Fibroblast of villous mesenchyme (primary cell): Measurements from ENCODE around the gene FLYWCH1. TPM values are rescaled to one million over a fixed set of nuclear protein-coding genes. Genes with fewer than 3 reads are reported as not detected.

Experiments
- DNase-seq: peaks from one replicate; pipeline ENCODE4 v3.0.0-alpha.2; 2010; ENCODE audit warnings: low read depth
- H3K4me3 ChIP-seq: 2 replicates; pipeline ENCODE4 v1.5.1; 2011; ENCODE audit warnings: low read depth, mild to moderate bottlenecking, low read length
- total RNA-seq: library from RNA; depleted of rRNA; stranded (reverse); fragments of >200 nt; gene quantifications from 2 replicates; pipeline ENCODE4 v1.2.3, GENCODE V29; 2012
- TF ChIP-seq, protein P1 (sequence below): IDR thresholded peaks from 2 replicates; pipeline ENCODE4 v1.5.1; 2012; ENCODE audit warnings: low read depth, mild to moderate bottlenecking, low read length; ENCODE audit not compliant: insufficient read depth

FLYWCH1 gene
- total RNA-seq, 1 donor, result 25.9 TPM

DNA sequence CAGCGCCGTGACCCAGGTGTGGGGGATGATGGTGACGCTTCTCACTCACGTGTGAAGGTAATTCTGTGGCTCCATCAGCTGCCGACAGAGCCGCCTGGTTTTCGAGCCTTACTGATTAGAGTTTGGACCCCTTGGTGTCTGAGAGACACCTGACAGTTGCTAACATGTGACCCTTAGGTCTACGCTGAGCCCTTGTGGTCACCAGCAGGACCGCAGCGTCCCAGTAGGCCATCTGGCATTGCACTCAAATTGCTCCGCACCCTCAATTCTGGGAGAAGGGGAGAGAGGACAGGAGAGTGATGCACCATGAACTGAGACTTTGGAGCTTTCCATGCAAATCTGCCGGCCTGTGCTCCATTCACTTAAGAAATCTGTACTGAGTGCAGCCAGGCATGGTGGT is 2.5 kb downstream of the FLYWCH1 start:
- TF ChIP-seq, protein P1, sequence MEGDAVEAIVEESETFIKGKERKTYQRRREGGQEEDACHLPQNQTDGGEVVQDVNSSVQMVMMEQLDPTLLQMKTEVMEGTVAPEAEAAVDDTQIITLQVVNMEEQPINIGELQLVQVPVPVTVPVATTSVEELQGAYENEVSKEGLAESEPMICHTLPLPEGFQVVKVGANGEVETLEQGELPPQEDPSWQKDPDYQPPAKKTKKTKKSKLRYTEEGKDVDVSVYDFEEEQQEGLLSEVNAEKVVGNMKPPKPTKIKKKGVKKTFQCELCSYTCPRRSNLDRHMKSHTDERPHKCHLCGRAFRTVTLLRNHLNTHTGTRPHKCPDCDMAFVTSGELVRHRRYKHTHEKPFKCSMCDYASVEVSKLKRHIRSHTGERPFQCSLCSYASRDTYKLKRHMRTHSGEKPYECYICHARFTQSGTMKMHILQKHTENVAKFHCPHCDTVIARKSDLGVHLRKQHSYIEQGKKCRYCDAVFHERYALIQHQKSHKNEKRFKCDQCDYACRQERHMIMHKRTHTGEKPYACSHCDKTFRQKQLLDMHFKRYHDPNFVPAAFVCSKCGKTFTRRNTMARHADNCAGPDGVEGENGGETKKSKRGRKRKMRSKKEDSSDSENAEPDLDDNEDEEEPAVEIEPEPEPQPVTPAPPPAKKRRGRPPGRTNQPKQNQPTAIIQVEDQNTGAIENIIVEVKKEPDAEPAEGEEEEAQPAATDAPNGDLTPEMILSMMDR, result no peak
- no peak overlapping the region for H3K4me3 ChIP-seq
- DNase-seq, result no peak

DNA sequence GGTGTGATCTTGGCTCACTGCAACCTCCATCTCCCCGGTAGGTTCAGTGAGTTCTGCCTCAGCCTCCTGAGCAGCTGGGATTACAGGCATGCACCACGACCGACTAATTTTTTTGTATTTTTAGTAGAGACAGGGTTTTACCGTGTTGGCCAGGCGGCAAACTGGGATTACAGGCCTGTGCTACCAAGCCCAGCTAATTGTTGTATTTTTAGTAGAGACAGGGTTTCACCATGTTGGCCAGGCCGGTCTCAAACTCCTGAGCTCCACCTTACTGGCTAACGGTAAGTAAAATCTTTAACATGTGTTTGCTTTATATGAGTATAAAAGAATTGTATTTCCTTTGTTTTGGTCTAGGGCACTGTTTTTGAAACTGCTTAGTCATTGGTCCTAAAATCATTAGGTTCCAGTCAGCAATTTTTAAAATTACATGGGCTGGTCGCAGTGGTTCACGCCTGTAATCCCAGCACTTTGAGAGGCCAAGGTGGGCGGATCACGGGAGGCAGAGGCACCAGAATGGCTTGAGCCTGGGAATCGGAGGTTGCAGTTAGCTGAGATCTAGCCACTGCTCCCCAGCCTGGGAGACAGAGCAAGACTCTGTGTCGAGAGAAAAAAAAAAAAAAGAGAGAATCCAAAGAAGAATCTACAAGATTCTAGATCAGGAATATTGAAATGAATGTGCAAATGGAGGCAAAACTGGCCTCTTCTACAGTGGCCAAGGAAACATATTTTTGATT is 3.6 kb downstream of the FLYWCH1 start:
- DNase-seq, result no peak
- no peak overlapping the region for H3K4me3 ChIP-seq
- TF ChIP-seq, protein P1, result no peak

DNA sequence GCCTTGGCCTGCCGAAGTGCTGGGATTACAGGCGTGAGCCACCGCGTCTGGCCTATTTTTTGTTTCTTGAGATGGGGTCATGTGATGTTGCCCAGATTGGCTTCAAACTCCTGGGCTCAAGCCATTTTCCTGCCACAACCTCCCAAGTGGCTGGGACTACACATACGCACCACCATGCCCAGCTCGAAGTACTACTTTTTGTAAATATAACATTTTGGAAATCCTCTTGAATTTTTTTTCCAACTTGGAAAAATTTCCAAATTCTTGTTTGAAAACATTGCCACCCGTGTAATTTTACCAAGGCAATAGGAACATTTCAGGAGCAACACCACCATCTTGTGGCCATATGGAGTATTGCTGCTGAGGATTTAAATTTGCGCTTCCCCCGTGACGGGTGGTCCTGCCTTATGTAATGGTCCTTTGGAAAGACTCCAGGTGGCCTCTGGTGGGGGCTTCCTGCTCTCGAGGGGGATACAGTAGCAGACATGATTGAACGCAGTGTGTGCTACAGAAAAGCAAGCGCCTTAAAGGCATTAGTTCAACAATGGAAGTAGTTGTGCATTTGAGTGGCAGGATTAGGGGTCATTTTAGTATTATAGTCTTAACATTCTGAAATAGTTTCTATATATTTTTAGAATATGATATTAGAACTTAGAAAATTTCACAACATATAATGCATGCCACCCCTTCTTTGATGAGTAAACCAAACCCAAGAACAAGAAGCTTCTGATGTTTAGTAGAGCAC is 8.0 kb downstream of the FLYWCH1 start:
- DNase-seq, result peak; percentile 78
- H3K4me3 ChIP-seq, result no peak overlapping the region
- TF ChIP-seq, protein P1, result peak; percentile 84

DNA sequence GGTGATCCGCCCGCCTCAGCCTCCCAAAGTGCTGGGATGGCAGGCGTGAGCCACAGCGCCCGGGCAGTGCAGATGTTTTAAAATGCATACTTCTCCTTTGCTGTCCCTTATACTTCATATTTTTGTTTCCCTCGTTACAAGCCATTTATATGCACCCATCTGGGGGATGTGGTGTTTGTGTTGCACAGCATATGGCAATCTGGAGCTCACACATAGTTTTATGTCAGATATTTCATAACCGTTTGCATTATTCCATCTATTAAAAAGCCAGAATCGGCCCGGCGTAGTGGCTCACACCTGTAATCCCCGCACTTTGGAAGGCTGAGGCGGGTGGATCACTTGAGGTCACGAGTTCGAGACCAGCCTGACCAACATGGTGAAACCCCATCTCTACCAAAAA is 11.8 kb downstream of the FLYWCH1 start:
- no peak for DNase-seq
- H3K4me3 ChIP-seq, result no peak overlapping the region
- TF ChIP-seq, protein P1, result no peak

DNA sequence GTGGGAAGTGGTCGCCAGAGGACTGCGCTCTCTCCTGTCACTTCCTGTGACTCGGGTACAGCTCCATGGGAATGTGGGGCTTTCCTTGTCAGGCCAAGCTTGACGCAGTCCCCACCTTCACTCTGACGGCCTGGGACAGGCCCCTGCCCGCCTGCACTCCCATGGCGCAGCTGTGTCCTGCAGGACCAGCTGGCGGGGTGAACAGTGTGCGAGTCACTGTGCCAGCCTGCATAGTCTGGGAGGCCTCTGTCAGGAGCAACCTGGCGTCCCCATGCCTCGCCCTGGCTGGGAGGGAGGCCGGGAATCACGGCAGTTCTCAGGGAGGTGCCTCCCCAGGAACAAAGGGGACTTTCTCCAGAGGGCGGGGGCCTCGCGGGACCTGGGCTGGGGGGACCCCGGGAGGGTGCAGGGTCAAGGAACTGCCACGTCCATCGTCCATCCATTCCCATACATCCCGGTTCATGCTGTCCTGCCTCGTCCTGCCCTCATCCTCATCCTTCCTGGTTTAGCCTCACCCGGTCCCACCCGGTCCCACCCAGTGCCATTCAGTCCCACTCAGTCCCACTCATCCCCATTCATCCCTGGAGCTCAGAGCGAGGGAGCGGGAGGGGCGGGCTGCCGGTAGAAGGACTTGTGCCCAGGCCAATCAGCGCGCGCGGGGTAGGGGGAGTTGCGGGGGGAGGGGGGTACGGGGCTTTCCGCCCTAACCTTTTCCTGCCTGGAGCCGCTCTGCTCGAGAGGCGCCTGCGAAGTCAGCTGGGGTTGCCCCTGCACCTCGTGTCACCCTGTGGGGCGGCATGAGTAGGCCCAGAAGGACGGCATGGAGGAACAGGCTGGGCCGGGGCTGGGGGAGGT is 13.4 kb downstream of the FLYWCH1 start:
- DNase-seq, result no peak
- TF ChIP-seq, protein P1, result no peak
- H3K4me3 ChIP-seq, result no peak overlapping the region

DNA sequence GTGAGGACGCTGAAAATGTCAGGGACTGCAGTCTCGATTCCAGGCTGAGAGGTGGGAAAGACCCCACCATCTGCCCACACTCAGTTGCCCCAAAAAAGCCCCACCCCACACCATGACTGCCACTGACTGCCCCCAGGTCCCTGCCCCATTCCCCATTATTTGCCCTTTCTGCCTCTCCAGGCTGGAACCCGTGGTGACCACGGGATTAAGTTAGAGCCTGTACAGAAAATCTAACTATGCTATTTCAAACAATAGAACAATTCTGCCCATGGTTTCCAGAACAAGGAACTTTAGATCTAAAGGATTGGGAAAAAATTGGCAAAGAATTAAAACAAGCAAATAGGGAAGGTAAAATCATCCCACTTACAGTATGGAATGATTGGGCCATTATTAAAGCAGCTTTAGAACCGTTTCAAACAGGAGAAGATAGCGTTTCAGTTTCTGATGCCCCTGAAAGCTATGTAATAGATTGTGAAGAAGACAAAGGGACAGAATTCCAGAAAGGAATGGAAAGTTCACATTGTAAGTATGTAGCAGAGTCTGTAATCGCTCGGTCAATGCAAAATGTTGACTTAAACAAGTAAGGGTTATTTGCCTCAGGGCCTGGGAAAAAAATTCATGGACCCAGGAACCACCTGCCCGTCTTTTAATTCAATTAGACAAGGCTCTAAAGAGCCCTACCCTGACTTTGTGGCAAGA is 14.4 kb downstream of the FLYWCH1 start:
- TF ChIP-seq, protein P1, result no peak
- H3K4me3 ChIP-seq, result no peak overlapping the region
- no peak for DNase-seq
